Glomerular visceral epithelial cell (primary cell): ENCODE measurements around the gene PBLD.
"Not testable (repeated sequence)": the region's sequence is repeated elsewhere in the genome, so short reads cannot be mapped to it uniquely, and the experiment has no call there.

Experiments used
- DNase-seq: peaks from one replicate; pipeline ENCODE4 v3.0.0-alpha.2; 2016; ENCODE audit errors: extremely low spot score

The PBLD gene

DNA sequence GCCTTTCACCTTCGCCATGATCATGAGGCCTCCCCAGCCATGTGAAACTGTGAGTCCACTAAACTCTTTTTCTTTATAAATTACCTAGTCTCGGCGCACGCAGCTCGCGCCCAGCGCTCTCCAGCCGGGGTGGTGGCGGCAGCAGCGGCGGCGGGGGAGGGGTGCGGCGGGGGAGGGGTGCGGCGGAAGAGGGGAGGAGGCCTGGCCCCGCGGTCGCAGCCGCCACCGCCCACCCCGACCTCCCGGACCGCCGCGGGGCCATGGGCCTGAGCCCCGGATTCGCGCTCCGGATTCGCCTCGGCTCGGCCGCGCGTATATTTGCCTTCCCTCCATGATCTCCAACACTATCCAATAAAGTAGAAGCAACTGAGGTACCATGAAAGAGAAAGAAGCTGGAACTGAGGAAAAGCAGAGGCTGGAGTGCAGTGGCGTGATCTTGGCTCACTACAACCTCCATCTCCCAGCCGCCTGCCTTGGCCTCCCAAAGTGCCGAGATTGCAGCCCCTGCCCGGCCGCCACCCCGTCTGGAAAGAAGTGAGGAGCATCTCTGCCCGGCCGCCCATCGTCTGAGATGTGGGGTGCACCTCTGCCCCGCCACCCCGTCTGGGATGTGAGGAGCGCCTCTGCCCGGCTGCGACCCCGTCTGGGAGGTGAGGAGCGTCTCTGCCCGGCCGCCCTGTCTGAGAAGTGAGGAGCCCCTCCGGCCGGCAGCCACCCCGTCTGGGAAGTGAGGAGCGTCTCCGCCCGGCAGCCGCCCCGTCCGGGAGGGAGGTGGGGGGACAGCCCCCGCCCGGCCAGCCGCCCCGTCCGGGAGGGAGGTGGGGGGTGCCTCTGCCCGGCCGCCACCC, 53.6 kb downstream of the PBLD start:
- DNase-seq: not testable (repeated sequence)

DNA sequence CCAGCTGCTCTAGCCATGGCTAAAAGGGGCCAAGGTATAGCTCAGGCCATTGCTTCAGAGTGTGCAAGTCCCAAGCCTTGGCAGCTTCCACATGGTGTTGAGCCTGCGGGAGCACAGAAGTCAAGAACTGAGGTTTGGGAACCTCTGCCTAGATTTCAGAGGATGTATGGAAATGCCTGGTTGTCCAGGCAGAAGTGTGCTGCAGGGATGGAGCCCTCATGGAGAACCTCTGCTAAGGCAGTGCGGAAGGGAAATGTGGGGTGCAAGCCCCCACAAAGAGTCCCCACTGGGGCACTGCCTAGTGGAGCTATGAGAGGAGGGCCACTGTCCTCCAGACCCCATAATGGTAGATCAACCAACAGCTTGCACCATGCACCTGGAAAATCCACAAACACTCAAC, 54.9 kb downstream of the PBLD start:
- DNase-seq: not testable (repeated sequence)

DNA sequence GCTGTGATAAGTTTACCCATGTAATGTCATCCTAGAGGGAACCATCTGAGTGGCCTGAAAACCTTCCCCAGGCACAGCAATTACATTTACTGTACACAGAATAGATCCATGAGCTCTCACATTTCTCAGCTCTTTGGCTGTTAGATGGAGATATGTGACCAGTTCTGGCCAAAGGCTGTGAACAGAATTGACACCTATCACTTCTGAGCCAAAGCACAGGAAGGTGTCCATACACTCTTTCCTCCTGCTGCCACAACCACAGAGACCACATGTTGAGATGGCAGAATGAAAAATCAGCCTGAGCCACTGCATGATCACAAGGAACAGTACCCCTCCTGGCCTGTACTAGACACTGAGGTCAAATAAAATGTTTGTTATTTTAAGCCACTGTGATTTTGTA, 56.5 kb downstream of the PBLD start:
- DNase-seq: no peak

DNA sequence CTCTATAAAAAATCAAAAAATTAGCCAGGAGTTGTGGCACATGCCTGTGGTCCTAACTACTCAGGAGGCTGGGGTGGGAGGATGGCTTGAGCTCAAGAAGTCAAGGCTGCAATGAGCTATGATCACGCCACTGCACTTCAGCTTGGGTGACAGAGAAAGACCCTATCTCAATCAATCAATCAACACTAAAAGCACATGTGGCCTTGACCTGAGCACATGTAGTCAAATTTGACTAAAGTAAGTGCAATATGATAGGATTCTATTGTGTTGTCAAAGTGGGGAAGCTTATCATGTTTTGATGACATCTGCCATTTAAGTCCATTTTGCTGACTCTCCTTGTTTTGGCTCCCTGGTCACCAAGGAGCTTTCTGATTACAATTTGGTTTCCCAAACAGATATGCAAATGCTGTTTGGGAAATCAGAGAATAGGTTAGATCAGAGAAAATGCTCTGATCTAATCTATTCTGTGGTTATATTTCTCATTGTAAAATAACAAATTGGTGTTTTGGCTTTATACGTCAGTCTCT, 57.1 kb downstream of the PBLD start:
- no peak for DNase-seq

DNA sequence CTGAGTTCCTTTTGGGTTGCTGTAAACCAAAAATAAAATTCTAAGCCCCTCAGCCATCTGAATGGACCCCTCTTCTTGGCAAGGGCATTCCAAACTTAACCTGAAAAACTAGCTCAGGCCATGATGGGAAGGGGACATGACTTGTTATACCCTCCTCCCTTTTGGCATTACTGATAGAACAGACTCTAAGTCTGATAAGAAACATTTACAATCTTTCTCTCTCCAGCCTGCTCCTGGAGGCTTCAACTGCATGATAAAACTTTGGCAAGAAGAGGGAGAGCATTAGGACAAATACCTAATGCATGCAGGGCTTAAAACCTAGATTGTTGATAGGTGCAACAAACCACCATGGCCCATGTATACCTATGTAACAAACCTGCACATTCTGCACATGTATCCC, 59.9 kb downstream of the PBLD start:
- DNase-seq: no peak

DNA sequence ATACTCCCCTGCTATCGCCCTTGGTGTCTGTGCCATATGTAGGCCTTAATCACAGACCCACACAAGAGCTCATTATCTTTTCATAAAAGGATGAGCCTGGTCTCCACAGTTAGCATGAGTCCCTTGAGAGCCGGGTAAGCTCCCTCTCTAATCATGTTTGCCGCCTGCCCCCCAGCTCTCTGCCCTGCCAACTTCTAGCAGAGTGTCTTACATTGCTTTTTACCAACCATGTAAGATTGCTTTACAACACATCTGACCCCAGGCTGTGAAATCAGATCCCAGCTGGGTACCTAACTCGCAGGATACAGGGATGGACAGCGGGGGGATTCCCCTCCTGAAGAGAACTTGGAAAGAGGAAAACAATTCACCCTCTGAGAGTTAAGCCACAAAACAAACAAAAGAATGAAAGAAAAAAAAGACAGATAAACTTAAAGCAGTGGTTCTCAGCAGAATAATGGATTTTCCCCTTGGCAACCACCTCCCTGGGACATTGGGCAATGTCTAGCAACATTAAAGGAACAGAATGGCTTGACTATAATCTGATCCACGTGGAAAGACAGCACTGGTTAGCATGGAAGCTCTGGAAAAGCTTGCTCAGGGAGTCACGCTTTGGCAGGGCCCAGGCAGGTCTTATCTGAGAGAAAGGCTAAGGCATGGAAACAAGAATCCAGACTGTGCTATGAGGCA, 61.4 kb downstream of the PBLD start:
- no peak for DNase-seq

DNA sequence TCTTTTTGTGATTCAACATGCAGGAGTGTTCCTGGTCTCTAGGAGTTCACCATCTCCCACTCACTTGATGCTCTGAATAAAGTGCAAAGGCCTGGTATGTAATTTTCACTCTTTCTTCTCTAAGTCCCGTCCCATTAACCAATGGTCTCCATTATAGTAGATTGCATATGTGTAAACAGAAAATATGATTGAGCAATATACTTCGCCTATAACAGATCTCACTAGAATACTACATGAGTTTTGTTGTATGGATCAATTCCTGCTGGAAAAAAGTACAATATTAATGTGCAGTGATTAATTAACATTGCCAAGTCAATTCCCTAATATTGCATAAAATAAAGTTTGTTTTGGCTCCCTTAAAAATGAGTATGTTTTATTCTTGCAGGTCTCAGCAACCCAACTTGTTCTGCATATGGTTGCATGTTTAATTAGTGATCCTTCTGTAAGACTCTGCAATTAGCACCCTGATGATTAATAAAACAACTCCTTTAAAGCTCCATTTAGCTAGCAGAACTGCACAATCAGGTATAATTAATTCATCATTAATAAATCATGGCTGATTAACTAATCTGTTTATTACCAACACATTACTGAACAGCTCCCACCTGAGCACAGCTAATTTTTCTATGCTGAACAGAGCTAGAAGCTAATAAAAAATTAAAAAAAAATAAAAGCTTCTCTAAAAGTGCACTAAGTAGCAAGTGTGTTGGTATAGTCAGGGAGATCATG, 63.0 kb downstream of the PBLD start:
- DNase-seq: no peak

DNA sequence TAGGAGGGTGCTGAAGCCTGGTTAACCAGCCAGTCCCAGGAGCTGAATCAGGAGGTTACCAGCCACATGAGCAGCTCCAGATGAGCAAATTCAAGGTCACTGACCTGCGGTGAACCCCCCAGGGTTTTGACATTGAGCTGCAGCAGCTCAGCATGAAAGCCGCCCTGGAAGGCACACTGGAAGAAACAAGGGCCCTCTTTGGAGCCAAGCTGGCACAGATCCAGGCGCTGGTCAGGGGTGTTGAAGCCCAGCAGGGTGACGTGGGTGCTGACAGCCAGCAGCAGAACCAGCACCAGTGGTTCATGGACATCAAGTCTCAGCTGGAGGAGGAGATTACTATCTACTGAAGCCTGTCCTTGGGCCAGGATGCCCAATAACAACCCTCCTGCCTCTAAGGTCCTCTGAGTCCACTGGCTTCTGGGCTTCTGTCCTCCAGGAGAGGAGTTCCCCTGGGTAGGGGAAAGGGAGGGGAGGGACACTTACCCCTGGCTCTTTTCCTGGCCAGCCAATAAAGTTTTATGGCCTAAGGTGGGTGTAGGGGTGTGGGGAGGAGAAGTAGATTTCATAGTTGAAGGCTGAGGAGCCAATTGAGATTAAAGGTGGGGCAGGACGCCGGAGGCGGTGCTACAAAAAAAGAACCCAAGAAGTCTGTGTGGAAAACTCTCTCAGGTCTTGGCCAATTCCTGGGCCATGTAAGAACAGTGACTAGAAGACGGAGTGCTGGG, 71.4 kb downstream of the PBLD start:
- peak; percentile 21 for DNase-seq

DNA sequence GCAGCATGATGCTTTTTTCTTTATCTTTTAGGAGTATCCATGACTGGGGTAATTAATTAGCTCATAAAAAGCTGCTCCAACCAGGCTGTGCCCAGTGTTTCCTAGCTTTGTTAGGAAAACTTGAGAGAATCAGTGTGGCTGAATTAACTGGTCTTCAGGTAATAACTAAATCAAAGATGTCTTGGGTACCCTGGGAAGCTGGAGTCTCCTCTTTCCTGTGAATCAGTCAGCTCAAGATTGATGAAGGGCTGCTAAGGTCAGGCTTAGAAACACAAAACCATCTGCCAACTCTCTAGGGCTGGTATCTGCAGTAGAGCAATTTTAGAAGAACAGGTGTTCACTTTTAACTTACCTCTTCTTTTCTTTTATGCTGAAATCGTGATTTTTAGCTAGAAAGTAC, 79.4 kb downstream of the PBLD start:
- DNase-seq: no peak

DNA sequence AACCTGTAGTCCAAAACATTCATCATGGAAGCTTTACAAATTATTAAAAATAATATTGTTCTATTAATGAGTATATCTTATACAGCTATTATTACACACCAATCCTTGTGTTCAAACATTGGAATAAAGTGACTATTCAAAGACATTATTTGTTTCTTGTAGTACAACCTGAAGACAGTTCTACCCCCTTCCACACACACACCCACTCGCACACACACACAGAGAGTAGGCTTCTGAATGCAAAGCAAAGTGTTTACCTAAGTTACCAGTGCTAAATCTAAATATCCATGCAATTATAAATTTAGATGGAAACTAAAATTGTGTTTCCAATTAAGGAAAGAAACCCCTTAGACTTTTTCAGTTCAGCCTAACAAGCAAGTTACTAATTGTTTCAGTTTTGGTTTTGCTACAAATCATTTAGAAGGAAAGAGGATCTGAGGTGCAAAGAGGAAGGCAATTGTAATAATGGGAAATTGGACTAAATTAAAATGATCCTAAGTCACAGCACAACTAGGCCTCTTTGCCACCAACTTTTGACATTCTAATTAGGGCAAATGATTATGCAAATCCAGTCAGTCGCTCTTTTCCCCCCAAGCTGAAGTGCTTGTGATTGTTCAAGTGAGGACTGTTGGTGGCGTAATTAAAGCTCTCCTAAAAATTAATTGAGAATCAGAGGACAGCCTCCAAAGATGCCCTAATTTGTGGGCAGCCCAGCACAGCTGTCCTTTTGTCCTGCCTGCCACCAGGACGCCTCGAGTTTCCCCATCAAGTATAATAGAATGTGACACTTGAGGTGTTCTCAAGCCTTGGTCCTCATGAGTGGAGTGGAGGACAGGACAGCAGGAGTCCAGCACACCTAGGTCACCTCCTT, 80.9 kb downstream of the PBLD start:
- no peak for DNase-seq

DNA sequence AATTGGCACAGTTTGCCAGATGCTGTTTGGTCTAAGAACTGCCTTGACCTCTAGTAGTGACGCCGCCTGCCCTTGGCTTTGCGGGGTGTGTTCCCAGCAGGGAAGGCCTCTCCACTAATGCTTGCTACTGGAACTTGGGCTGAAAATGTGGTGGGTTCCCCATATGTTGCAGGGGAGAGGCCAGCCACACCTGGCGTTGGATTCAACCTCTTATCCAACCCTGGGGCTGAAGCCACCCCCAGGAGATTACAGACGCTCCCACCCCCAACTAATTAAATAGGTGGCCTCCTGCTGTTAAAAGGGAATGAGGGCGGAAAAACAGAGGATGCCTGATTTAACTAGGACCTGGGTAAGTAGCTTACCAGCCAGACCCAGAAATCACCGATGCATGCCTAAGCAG, 81.6 kb downstream of the PBLD start:
- DNase-seq: no peak

DNA sequence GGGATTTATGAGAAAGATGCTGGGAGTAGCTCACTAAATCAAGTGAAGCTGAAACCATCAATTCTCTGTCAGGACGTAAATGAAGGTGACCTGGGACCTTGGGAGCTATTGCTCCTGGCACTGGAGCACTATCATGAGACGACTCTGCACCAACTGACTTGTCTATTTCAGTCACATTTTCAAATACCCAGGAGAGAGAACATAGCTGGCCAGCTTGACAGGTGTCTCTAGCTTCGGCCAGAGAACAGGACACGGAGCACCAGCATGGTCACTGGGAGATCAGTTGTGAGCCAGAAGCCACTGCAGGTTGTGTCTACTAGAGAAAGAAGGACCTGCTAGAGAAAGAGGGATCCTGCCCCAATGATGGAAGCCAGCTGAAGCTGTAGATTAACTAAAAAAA, 83.4 kb downstream of the PBLD start:
- no peak for DNase-seq

DNA sequence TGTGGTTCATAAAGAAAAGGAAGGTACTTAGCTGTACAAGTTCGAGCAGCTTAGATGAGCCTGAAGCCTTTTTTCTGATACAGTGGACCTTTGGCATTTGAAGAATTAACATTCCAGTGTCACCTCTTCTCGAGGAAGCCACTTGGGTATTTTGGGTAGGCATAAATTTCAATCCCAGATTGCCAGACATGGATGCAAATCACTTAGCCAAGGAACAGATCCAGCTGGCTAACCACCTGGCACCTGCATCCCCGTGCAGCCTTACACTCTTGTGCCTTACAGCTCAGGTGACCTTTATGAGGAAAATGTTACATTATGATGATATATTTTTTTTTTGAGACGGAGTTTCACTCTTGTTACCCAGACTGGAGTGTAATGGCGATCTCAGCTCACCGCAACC, 84.8 kb downstream of the PBLD start:
- no peak for DNase-seq

DNA sequence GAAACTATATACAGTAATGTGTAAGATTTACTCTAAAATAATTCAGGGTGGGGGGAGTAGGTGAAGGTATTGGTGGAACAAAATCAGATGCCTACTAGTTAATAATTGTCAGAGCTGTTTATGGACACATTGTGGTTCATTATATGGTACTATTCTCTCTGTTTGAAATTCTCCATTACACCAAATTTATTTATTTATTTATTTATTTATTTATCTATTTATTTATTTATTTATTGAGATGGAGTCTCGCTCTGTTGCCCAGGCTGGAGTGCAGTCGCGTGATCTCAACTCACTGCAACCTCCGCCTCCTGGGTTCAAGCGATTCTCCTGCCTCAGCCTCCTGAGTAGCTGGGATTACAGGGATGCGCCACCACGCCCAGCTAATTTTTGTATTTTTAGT, 86.3 kb downstream of the PBLD start:
- not testable (repeated sequence) for DNase-seq

DNA sequence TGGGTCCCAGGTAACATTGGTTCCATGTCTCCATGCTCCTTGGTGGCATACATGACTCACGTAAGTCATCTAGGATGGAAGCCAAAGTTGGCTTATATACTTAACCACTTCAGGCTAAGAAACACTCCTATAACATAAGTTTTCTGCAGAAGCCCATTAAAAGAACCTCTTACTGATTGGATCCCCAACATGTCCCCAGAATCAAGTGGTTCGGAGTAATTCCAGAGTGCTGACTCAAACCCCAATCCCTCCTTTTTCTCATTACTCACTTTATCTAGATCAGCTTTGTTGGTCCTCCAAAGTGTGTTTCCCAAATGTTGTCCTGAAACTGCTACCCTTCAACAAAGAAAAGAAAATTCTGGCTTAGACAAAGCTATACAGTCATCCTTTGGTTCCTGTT, 90.7 kb downstream of the PBLD start:
- DNase-seq: no peak

DNA sequence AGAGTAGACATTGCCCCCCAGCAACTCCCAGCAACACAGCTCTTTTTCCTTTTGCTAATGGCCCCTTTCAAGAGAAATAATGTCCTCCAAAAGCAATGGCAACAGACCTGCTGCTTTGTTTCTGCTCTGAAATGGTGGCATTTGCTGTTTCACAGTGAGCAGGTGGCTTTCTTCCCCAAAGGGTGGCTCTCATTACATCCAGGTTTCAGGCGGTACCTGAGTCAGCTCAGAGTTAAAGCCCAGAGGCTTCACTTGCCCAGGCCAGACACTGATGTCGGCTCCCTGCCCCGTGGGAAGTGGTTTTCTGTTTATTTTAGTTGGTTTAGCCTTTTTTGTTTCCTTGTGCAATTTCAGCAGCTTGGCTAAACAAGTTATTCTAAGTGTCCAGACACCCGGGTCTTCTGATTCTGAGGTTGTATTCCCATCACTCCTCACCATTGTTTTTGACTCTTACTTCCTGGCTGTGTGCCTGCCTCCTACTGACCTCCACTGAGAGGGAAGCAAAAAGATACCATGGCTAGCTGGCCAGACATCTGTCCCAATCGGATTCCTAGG, 93.1 kb downstream of the PBLD start:
- no peak for DNase-seq

DNA sequence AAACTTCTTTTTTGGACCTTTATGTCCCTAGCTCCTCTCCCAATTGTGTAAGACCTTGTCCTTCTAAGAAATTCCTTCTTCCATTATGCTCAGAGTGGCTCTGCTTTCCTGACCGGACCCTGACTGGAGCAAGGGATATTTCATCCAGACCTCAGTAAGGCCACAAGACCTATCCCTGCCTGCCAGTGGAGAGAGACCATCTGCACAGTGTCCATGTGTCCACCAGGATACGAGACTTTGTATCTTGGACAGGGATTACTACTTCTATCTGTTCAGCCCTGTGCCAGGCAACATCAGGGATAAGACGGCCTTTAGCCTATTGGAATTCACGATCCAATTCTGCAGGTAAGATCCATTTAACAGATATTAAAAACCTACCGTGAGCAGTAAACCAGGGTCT, 93.7 kb downstream of the PBLD start:
- DNase-seq: no peak

DNA sequence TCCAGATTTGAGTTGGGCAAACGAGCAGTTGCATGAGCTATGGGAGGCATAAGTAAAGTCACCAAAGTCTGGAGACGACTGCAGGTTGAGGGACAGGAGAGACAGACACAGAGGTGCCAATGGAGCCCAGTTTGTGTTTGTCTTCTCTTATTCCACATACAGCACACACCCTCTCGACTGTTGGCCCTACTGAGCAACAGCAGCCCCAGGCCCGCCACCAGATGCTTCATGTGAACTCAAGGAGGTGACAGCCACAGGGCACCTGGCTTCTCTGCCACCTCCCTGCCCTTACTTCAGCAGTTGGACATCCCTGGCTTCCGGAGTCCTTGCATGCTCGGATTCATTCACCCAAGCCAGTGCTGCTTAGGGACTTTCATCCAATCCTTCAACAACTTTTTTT, 94.4 kb downstream of the PBLD start:
- DNase-seq: no peak

DNA sequence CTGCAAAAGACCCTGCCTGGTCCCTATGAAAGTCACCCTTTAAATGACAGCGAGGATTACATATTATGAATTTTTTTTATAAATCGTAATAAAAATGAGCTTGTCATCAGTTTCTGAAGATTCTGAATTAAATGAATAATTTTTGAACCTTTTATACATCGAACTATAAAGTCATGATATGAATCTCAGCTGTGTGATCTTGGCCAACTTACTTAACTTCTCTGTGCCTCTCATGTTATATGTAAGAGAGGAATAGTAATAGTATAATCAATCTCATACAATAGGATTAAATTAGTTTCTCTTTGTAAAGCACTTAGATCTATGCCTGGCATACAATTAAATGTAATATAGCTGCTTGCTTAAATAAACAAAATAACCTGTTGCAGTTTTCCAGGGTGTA, 95.6 kb downstream of the PBLD start:
- DNase-seq: no peak

DNA sequence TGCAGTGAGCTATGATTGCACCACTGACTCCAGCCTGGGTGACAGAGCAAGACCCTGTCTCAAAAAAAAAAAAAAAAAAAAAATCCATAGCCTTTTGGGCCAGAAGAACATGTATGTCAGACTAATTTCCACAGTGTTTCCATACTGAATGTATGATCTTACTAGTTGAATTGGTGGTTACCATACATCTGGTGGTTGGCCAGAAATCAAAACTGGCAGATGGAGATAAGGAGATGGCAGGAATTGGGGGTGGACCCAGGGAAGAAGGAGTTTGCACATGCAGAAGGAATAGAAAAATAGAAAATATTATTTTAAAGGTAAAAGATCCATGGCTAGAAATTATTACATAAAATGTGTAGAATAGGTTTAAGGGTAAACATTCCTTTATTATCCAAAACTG, 97.1 kb downstream of the PBLD start:
- DNase-seq: no peak

DNA sequence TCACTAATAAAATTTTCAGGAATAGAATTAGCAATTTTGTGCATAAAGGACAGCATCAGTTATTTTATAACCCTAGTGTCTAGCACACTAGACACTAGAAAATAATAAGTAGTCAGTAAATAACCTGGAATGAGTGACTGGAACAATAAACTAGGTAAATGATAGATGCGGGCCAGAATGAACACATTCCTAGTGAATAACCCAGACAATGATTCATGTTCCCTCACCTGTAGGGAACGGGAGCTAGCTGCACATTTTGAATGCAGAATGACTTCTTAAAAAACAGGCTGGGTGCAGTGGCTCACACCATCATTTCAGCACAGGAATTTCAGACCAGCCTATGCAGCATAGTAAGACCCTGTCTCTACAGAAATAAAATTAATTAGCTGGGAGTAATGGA, 97.6 kb downstream of the PBLD start:
- DNase-seq: no peak
